Fibroblast of lung (primary cell): ENCODE measurements around the gene CMTM4.

Experiments
- CTCF ChIP-seq, 2 donors: IDR thresholded peaks in 1 of 2; conservative IDR thresholded peaks in 1 of 2; 1 replicate in 1 of 2; 2 replicates in 1 of 2; pipeline ENCODE4 v1.5.1; 2011 to 2012; ENCODE audit warnings: low read length in 2 of 2, control low read depth in 1 of 2, inconsistent platforms in 1 of 2, low read depth in 1 of 2, mild to moderate bottlenecking in 1 of 2
- EZH2 ChIP-seq: IDR thresholded peaks from 2 replicates; pipeline ENCODE4 v1.5.1; 2012; ENCODE audit warnings: low read length, control low read depth, mild to moderate bottlenecking; ENCODE audit errors: missing control alignments

GRCh38 chr16:66731101-66731500, 34.6 kb upstream of the CMTM4 start:
- TF ChIP-seq CTCF (conservative IDR thresholded peaks at IDR 0.05 in 1 of 2, IDR thresholded peaks at IDR 0.05 in 1 of 2; ENCODE audit: low read depth in 1 of 2, low read length in 2 of 2) (no peak), EZH2 (no peak)
